ENCODE measurements around the gene PTGES2. TPM values are rescaled to one million over a fixed set of nuclear protein-coding genes. Genes with fewer than 3 reads are reported as not detected.

PTGES2 gene
- total and polyA plus RNA-seq, 2 experiments from 2014 or later: 59.7 to 124 TPM

DNA sequence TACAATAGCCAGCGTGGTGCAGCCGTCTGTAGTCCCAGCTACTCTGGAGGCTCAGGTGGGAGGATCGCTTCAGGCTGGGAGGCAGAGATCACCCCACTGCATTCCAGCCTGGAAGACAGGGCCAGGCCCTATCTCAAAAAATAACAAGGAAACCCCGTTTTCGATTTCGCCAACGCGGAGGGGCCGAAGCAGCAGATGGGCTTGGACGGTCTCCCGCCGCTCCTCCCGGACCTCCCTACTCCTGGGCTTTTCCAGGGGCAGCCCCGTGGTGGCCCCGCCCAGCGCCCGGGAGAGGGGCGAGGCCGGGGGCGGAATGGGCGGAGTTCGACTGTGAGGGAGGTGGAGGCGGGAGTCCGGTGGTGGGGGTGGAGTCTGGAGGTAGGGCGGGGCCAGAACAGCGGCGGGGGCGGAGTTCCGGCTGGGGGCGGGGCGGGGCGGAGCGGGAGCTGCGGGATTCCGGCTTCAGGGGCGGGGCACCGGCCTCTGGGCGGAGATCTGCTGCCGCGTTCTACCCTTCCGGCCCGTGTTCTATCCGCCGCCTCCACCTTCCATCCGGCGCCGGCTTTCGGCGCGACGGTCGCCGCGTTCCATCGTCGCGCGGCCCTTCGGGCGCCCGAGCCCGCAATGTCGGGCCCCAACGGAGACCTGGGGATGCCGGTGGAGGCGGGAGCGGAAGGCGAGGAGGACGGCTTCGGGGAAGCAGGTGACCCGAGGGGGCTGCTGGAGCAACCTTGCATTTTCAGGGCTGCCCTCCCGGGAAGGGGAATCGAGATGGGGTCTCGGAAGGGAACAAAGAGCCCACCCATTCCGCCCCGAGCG is 32.5 kb upstream of the PTGES2 start, which contains the start of gene BBLN:
Gene BBLN, plus strand, starts transcription at position 482 of the 819 bp plus-strand sequence. Its CDS starts 143 bp downstream, at position 625.
- H3K79me2 ChIP-seq (replicated peaks; ENCODE audit: insufficient read depth): no peaks in the 10 kb centered on the region
- H3K27ac ChIP-seq (ENCODE audit: low read depth): peak within 1 kb of the TSS; percentile 94
- Mint-ChIP-seq H3K4me1 (peaks cover 4% of the 10 kb centered on the region; the same call in 2 of the 3 replicates), H3K27ac (peak within 1 kb of the TSS; percentile 89), H3K36me3 (ENCODE audit: low read depth) (peaks cover 17% of the 10 kb centered on the region), H3K9me3 (peaks cover 3% of the 10 kb centered on the region; the same call in 1 of the 3 replicates), H3K4me3 (peak within 1 kb of the TSS; percentile 76), H3K27me3 (ENCODE audit: insufficient read depth, low read depth, poor library complexity) (peaks cover 3% of the 10 kb centered on the region)
- no peaks in the 10 kb centered on the region for H3K9me2 ChIP-seq (ENCODE audit: insufficient read depth)
- H3K27me3 ChIP-seq (ENCODE audit: insufficient read depth): no peaks in the 10 kb centered on the region
- peak within 1 kb of the TSS; percentile 94 for H3K4me3 ChIP-seq
- TF ChIP-seq JUNB (IDR thresholded peaks at IDR 0.05; ENCODE audit: unreplicated experiment) (no peak), POLR2AphosphoS5 (IDR thresholded peaks at IDR 0.05; ENCODE audit: low read depth) (peak; percentile 93), STAT1 (IDR thresholded peaks at IDR 0.05; ENCODE audit: unreplicated experiment) (no peak), ZNF331 (CRISPR knock-in tag; IDR thresholded peaks at IDR 0.05; ENCODE audit: low read depth) (no peak), EZH2phosphoT487 (IDR thresholded peaks at IDR 0.05; ENCODE audit: unreplicated experiment) (no peak), ZNF114 (CRISPR knock-in tag; IDR thresholded peaks at IDR 0.05) (no peak), NANOG (IDR thresholded peaks at IDR 0.05; ENCODE audit: borderline replicate concordance) (no peak), ETS1 (IDR thresholded peaks at IDR 0.05) (no peak), REST (IDR thresholded peaks at IDR 0.05; ENCODE audit: unreplicated experiment) (no peak), CREB1 (CRISPR knock-in tag; IDR thresholded peaks at IDR 0.05; ENCODE audit: low read depth) (peak; percentile 88), EZH2 (IDR thresholded peaks at IDR 0.05; ENCODE audit: low read depth, unreplicated experiment) (no peak)
- TF ChIP-seq, protein P1, sequence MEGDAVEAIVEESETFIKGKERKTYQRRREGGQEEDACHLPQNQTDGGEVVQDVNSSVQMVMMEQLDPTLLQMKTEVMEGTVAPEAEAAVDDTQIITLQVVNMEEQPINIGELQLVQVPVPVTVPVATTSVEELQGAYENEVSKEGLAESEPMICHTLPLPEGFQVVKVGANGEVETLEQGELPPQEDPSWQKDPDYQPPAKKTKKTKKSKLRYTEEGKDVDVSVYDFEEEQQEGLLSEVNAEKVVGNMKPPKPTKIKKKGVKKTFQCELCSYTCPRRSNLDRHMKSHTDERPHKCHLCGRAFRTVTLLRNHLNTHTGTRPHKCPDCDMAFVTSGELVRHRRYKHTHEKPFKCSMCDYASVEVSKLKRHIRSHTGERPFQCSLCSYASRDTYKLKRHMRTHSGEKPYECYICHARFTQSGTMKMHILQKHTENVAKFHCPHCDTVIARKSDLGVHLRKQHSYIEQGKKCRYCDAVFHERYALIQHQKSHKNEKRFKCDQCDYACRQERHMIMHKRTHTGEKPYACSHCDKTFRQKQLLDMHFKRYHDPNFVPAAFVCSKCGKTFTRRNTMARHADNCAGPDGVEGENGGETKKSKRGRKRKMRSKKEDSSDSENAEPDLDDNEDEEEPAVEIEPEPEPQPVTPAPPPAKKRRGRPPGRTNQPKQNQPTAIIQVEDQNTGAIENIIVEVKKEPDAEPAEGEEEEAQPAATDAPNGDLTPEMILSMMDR (conservative IDR thresholded peaks at IDR 0.05; ENCODE audit: low read depth in 2 of 2): no peak
- TF ChIP-seq, protein P2, sequence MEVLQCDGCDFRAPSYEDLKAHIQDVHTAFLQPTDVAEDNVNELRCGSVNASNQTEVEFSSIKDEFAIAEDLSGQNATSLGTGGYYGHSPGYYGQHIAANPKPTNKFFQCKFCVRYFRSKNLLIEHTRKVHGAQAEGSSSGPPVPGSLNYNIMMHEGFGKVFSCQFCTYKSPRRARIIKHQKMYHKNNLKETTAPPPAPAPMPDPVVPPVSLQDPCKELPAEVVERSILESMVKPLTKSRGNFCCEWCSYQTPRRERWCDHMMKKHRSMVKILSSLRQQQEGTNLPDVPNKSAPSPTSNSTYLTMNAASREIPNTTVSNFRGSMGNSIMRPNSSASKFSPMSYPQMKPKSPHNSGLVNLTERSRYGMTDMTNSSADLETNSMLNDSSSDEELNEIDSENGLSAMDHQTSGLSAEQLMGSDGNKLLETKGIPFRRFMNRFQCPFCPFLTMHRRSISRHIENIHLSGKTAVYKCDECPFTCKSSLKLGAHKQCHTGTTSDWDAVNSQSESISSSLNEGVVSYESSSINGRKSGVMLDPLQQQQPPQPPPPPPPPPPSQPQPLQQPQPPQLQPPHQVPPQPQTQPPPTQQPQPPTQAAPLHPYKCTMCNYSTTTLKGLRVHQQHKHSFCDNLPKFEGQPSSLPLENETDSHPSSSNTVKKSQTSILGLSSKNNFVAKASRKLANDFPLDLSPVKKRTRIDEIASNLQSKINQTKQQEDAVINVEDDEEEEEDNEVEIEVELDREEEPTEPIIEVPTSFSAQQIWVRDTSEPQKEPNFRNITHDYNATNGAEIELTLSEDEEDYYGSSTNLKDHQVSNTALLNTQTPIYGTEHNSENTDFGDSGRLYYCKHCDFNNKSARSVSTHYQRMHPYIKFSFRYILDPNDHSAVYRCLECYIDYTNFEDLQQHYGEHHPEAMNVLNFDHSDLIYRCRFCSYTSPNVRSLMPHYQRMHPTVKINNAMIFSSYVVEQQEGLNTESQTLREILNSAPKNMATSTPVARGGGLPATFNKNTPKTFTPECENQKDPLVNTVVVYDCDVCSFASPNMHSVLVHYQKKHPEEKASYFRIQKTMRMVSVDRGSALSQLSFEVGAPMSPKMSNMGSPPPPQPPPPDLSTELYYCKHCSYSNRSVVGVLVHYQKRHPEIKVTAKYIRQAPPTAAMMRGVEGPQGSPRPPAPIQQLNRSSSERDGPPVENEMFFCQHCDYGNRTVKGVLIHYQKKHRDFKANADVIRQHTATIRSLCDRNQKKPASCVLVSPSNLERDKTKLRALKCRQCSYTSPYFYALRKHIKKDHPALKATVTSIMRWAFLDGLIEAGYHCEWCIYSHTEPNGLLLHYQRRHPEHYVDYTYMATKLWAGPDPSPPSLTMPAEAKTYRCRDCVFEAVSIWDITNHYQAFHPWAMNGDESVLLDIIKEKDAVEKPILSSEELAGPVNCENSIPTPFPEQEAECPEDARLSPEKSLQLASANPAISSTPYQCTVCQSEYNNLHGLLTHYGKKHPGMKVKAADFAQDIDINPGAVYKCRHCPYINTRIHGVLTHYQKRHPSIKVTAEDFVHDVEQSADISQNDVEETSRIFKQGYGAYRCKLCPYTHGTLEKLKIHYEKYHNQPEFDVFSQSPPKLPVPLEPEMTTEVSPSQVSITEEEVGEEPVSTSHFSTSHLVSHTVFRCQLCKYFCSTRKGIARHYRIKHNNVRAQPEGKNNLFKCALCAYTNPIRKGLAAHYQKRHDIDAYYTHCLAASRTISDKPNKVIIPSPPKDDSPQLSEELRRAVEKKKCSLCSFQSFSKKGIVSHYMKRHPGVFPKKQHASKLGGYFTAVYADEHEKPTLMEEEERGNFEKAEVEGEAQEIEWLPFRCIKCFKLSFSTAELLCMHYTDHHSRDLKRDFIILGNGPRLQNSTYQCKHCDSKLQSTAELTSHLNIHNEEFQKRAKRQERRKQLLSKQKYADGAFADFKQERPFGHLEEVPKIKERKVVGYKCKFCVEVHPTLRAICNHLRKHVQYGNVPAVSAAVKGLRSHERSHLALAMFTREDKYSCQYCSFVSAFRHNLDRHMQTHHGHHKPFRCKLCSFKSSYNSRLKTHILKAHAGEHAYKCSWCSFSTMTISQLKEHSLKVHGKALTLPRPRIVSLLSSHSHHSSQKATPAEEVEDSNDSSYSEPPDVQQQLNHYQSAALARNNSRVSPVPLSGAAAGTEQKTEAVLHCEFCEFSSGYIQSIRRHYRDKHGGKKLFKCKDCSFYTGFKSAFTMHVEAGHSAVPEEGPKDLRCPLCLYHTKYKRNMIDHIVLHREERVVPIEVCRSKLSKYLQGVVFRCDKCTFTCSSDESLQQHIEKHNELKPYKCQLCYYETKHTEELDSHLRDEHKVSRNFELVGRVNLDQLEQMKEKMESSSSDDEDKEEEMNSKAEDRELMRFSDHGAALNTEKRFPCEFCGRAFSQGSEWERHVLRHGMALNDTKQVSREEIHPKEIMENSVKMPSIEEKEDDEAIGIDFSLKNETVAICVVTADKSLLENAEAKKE (CRISPR knock-in tag; IDR thresholded peaks at IDR 0.05): no peak
- peak; percentile 96 for DNase-seq (ENCODE audit: low spot score)
- 0 out of 2 replicates have a peak, but pooled peaks cover 5% of the 10 kb centered on the region for H4K20me1 ChIP-seq (replicated peaks; ENCODE audit: insufficient read depth)
- H2AFZ ChIP-seq: peak within 1 kb of the TSS; percentile 90
- peak within 1 kb of the TSS; percentile 94 for H3K4me2 ChIP-seq
- H3K36me3 ChIP-seq (ENCODE audit: insufficient read depth): no peaks in the 10 kb centered on the region
- peaks cover 4% of the 10 kb centered on the region; the same call in 1 of the 2 replicates for H3K4me1 ChIP-seq (ENCODE audit: insufficient read depth)
- peak; percentile 90 for ATAC-seq
- H3F3A ChIP-seq (replicated peaks; ENCODE audit: low read depth): peaks cover 4% of the 10 kb centered on the region; the same call in 1 of the 2 replicates

Measured in GM23338 (cell line).